ENCODE data around the gene STC2. TPM values are rescaled to one million over a fixed set of nuclear protein-coding genes. Genes with fewer than 3 reads are reported as not detected.
A peak's percentile ranks its signal among the peaks of the same experiment; 100 is the strongest.

The STC2 gene
- total and polyA plus RNA-seq, 2 experiments from 2014 or later, result 27.3 to 132 TPM

GRCh38 chr5:173340984-173341383 is 12.8 kb upstream of the STC2 start:
- no peak overlapping the region for H3K4me3 ChIP-seq
- H3K27ac Mint-ChIP-seq, result no peak overlapping the region
- no peaks in the 10 kb centered on the region for H3K79me2 ChIP-seq (replicated peaks; ENCODE audit: insufficient read depth)
- no peak overlapping the region for H3K4me3 Mint-ChIP-seq
- H3K4me2 ChIP-seq, result no peak overlapping the region
- peak overlapping the region; percentile 83; the same call in 1 of the 2 replicates for H2AFZ ChIP-seq
- H3K36me3 ChIP-seq (ENCODE audit: insufficient read depth), result no peaks in the 10 kb centered on the region
- peaks cover 4% of the 10 kb centered on the region for H3K4me1 ChIP-seq (ENCODE audit: insufficient read depth)
- TF ChIP-seq POLR2AphosphoS5 (IDR thresholded peaks at IDR 0.05; ENCODE audit: low read depth) (no peak), ZNF114 (CRISPR knock-in tag; IDR thresholded peaks at IDR 0.05) (no peak), STAT1 (IDR thresholded peaks at IDR 0.05; ENCODE audit: unreplicated experiment) (no peak), NANOG (IDR thresholded peaks at IDR 0.05; ENCODE audit: borderline replicate concordance) (no peak), CREB1 (CRISPR knock-in tag; IDR thresholded peaks at IDR 0.05; ENCODE audit: low read depth) (no peak), EZH2 (IDR thresholded peaks at IDR 0.05; ENCODE audit: low read depth, unreplicated experiment) (no peak), JUNB (IDR thresholded peaks at IDR 0.05; ENCODE audit: unreplicated experiment) (no peak), ETS1 (IDR thresholded peaks at IDR 0.05) (no peak), ZNF331 (CRISPR knock-in tag; IDR thresholded peaks at IDR 0.05; ENCODE audit: low read depth) (no peak), EZH2phosphoT487 (IDR thresholded peaks at IDR 0.05; ENCODE audit: unreplicated experiment) (no peak)
- TF ChIP-seq, protein P1, sequence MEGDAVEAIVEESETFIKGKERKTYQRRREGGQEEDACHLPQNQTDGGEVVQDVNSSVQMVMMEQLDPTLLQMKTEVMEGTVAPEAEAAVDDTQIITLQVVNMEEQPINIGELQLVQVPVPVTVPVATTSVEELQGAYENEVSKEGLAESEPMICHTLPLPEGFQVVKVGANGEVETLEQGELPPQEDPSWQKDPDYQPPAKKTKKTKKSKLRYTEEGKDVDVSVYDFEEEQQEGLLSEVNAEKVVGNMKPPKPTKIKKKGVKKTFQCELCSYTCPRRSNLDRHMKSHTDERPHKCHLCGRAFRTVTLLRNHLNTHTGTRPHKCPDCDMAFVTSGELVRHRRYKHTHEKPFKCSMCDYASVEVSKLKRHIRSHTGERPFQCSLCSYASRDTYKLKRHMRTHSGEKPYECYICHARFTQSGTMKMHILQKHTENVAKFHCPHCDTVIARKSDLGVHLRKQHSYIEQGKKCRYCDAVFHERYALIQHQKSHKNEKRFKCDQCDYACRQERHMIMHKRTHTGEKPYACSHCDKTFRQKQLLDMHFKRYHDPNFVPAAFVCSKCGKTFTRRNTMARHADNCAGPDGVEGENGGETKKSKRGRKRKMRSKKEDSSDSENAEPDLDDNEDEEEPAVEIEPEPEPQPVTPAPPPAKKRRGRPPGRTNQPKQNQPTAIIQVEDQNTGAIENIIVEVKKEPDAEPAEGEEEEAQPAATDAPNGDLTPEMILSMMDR (conservative IDR thresholded peaks at IDR 0.05; ENCODE audit: low read depth in 2 of 2), result no peak
- TF ChIP-seq, protein P2, sequence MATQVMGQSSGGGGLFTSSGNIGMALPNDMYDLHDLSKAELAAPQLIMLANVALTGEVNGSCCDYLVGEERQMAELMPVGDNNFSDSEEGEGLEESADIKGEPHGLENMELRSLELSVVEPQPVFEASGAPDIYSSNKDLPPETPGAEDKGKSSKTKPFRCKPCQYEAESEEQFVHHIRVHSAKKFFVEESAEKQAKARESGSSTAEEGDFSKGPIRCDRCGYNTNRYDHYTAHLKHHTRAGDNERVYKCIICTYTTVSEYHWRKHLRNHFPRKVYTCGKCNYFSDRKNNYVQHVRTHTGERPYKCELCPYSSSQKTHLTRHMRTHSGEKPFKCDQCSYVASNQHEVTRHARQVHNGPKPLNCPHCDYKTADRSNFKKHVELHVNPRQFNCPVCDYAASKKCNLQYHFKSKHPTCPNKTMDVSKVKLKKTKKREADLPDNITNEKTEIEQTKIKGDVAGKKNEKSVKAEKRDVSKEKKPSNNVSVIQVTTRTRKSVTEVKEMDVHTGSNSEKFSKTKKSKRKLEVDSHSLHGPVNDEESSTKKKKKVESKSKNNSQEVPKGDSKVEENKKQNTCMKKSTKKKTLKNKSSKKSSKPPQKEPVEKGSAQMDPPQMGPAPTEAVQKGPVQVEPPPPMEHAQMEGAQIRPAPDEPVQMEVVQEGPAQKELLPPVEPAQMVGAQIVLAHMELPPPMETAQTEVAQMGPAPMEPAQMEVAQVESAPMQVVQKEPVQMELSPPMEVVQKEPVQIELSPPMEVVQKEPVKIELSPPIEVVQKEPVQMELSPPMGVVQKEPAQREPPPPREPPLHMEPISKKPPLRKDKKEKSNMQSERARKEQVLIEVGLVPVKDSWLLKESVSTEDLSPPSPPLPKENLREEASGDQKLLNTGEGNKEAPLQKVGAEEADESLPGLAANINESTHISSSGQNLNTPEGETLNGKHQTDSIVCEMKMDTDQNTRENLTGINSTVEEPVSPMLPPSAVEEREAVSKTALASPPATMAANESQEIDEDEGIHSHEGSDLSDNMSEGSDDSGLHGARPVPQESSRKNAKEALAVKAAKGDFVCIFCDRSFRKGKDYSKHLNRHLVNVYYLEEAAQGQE (IDR thresholded peaks at IDR 0.05; ENCODE audit: unreplicated experiment), result no peak
- TF ChIP-seq, protein P3, sequence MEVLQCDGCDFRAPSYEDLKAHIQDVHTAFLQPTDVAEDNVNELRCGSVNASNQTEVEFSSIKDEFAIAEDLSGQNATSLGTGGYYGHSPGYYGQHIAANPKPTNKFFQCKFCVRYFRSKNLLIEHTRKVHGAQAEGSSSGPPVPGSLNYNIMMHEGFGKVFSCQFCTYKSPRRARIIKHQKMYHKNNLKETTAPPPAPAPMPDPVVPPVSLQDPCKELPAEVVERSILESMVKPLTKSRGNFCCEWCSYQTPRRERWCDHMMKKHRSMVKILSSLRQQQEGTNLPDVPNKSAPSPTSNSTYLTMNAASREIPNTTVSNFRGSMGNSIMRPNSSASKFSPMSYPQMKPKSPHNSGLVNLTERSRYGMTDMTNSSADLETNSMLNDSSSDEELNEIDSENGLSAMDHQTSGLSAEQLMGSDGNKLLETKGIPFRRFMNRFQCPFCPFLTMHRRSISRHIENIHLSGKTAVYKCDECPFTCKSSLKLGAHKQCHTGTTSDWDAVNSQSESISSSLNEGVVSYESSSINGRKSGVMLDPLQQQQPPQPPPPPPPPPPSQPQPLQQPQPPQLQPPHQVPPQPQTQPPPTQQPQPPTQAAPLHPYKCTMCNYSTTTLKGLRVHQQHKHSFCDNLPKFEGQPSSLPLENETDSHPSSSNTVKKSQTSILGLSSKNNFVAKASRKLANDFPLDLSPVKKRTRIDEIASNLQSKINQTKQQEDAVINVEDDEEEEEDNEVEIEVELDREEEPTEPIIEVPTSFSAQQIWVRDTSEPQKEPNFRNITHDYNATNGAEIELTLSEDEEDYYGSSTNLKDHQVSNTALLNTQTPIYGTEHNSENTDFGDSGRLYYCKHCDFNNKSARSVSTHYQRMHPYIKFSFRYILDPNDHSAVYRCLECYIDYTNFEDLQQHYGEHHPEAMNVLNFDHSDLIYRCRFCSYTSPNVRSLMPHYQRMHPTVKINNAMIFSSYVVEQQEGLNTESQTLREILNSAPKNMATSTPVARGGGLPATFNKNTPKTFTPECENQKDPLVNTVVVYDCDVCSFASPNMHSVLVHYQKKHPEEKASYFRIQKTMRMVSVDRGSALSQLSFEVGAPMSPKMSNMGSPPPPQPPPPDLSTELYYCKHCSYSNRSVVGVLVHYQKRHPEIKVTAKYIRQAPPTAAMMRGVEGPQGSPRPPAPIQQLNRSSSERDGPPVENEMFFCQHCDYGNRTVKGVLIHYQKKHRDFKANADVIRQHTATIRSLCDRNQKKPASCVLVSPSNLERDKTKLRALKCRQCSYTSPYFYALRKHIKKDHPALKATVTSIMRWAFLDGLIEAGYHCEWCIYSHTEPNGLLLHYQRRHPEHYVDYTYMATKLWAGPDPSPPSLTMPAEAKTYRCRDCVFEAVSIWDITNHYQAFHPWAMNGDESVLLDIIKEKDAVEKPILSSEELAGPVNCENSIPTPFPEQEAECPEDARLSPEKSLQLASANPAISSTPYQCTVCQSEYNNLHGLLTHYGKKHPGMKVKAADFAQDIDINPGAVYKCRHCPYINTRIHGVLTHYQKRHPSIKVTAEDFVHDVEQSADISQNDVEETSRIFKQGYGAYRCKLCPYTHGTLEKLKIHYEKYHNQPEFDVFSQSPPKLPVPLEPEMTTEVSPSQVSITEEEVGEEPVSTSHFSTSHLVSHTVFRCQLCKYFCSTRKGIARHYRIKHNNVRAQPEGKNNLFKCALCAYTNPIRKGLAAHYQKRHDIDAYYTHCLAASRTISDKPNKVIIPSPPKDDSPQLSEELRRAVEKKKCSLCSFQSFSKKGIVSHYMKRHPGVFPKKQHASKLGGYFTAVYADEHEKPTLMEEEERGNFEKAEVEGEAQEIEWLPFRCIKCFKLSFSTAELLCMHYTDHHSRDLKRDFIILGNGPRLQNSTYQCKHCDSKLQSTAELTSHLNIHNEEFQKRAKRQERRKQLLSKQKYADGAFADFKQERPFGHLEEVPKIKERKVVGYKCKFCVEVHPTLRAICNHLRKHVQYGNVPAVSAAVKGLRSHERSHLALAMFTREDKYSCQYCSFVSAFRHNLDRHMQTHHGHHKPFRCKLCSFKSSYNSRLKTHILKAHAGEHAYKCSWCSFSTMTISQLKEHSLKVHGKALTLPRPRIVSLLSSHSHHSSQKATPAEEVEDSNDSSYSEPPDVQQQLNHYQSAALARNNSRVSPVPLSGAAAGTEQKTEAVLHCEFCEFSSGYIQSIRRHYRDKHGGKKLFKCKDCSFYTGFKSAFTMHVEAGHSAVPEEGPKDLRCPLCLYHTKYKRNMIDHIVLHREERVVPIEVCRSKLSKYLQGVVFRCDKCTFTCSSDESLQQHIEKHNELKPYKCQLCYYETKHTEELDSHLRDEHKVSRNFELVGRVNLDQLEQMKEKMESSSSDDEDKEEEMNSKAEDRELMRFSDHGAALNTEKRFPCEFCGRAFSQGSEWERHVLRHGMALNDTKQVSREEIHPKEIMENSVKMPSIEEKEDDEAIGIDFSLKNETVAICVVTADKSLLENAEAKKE (CRISPR knock-in tag; IDR thresholded peaks at IDR 0.05), result no peak
- DNase-seq (ENCODE audit: low spot score) (no peak), ATAC-seq (peak; percentile 45)
- H3K27me3 Mint-ChIP-seq (ENCODE audit: insufficient read depth, low read depth, poor library complexity), result peaks cover 15% of the 10 kb centered on the region
- H4K20me1 ChIP-seq (replicated peaks; ENCODE audit: insufficient read depth), result no peaks in the 10 kb centered on the region
- H3K36me3 Mint-ChIP-seq (ENCODE audit: low read depth), result no peaks in the 10 kb centered on the region
- peaks cover 19% of the 10 kb centered on the region for H3K4me1 Mint-ChIP-seq
- H3K27me3 ChIP-seq (ENCODE audit: insufficient read depth), result no peaks in the 10 kb centered on the region
- H3F3A ChIP-seq (replicated peaks; ENCODE audit: low read depth), result no peaks in the 10 kb centered on the region
- H3K9me3 Mint-ChIP-seq, result no peaks in the 10 kb centered on the region; the same call in 1 of the 3 replicates
- H3K27ac ChIP-seq (ENCODE audit: low read depth), result no peak overlapping the region
- no peaks in the 10 kb centered on the region; the same call in 1 of the 2 replicates for H3K9me2 ChIP-seq (ENCODE audit: insufficient read depth)

Measured in GM23338 (cell line).